Neural progenitor cell (in vitro differentiated cells): ENCODE measurements around the gene CYP26B1. TPM values are rescaled to one million over a fixed set of nuclear protein-coding genes. Genes with fewer than 3 reads are reported as not detected.

ENCODE experiments used
- DNase-seq: peaks from one replicate; pipeline ENCODE4 v3.0.0-alpha.2; 2016; ENCODE audit warnings: low spot score
- H2AFZ ChIP-seq: fragments of 200-600 bp; sonication (generic); replicated peaks from 2 replicates; pipeline ENCODE4 v1.6.1; 2016; ENCODE audit warnings: antibody characterized with exemption
- H3F3A ChIP-seq: fragments of 200-600 bp; sonication (generic); 2 replicates; pipeline ENCODE4 v1.6.1; 2016; ENCODE audit warnings: antibody characterized with exemption, low read depth
- H3K27ac ChIP-seq: fragments of 200-600 bp; sonication (generic); 2 replicates; pipeline ENCODE4 v1.5.1; 2016; ENCODE audit warnings: mild to moderate bottlenecking
- H3K27me3 ChIP-seq: fragments of 200-600 bp; sonication (generic); 2 replicates; pipeline ENCODE4 v1.6.1; 2016; ENCODE audit warnings: mild to moderate bottlenecking, moderate library complexity
- H3K36me3 ChIP-seq: fragments of 200-600 bp; sonication (generic); 2 replicates; pipeline ENCODE4 v1.5.1; 2016
- H3K4me1 ChIP-seq: fragments of 200-600 bp; sonication (generic); 2 replicates; pipeline ENCODE4 v1.6.1; 2016; ENCODE audit warnings: mixed run types
- H3K4me2 ChIP-seq: fragments of 200-600 bp; sonication (generic); 2 replicates; pipeline ENCODE4 v1.6.1; 2016
- H3K4me3 ChIP-seq: fragments of 200-600 bp; sonication (generic); 2 replicates; pipeline ENCODE4 v1.5.1; 2016
- H3K79me2 ChIP-seq: fragments of 200-600 bp; sonication (generic); 2 replicates; pipeline ENCODE4 v1.6.1; 2016; ENCODE audit warnings: low read depth
- H3K9ac ChIP-seq: fragments of 200-600 bp; sonication (generic); 2 replicates; pipeline ENCODE4 v1.6.1; 2016
- H3K9me3 ChIP-seq: fragments of 200-600 bp; sonication (generic); 2 replicates; pipeline ENCODE4 v1.5.1; 2016; ENCODE audit warnings: low read depth
- H4K20me1 ChIP-seq: fragments of 200-600 bp; sonication (generic); 2 replicates; pipeline ENCODE4 v1.6.1; 2016; ENCODE audit warnings: low read depth
- H3K27ac Mint-ChIP-seq: 3 replicates; pipeline ENCODE4 v1.8.0; 2021; ENCODE audit warnings: mixed read lengths
- H3K27me3 Mint-ChIP-seq: 2 replicates; pipeline ENCODE4 v1.8.0; 2022; ENCODE audit warnings: low read depth, mild to moderate bottlenecking, inconsistent platforms, moderate library complexity, mixed read lengths; ENCODE audit not compliant: insufficient read depth
- H3K36me3 Mint-ChIP-seq: 3 replicates; pipeline ENCODE4 v1.8.0; 2021; ENCODE audit warnings: mixed read lengths
- H3K4me1 Mint-ChIP-seq: 3 replicates; pipeline ENCODE4 v1.8.0; 2021; ENCODE audit warnings: mixed read lengths
- H3K4me3 Mint-ChIP-seq: 3 replicates; pipeline ENCODE4 v1.8.0; 2021; ENCODE audit warnings: mild to moderate bottlenecking, moderate library complexity, mixed read lengths
- H3K9me3 Mint-ChIP-seq: 3 replicates; pipeline ENCODE4 v1.8.0; 2020; ENCODE audit warnings: mixed read lengths
- EZH2 ChIP-seq: fragments of 200-600 bp; sonication (generic); IDR thresholded peaks from 2 replicates; pipeline ENCODE4 v1.6.1; 2017; ENCODE audit warnings: antibody characterized with exemption, mild to moderate bottlenecking, moderate library complexity
- EZH2phosphoT487 ChIP-seq: fragments of 200-600 bp; sonication (generic); IDR thresholded peaks from 2 replicates; pipeline ENCODE4 v1.6.1; 2017; ENCODE audit warnings: antibody characterized with exemption
- total RNA-seq: library from RNA; depleted of rRNA; stranded (reverse); fragments of >200 nt; gene quantifications from 2 replicates; pipeline ENCODE4 v1.2.3, GENCODE V29; 2015; ENCODE audit warnings: low replicate concordance
- TF ChIP-seq, protein P1 (sequence below): fragments of 200-600 bp; sonication (generic); IDR thresholded peaks from 2 replicates; pipeline ENCODE4 v1.5.1; 2017; ENCODE audit warnings: antibody characterized with exemption, mild to moderate bottlenecking

Gene CYP26B1
- total RNA-seq, 1 donor from 2014 or later: 0.21 TPM

- Mint-ChIP-seq H3K4me1 (peaks cover 2% of the 10 kb centered on the region), H3K27ac (no peak overlapping the region), H3K36me3 (no peaks in the 10 kb centered on the region), H3K27me3 (peaks cover 1% of the 10 kb centered on the region), H3K4me3 (no peak overlapping the region), H3K9me3 (no peaks in the 10 kb centered on the region)
- H3K9me3 ChIP-seq: no peaks in the 10 kb centered on the region
- H3K4me1 ChIP-seq: no peaks in the 10 kb centered on the region
- no peaks in the 10 kb centered on the region for H3K27me3 ChIP-seq
- H3K4me2 ChIP-seq: no peak overlapping the region
- H4K20me1 ChIP-seq: no peaks in the 10 kb centered on the region
- TF ChIP-seq, protein P1, sequence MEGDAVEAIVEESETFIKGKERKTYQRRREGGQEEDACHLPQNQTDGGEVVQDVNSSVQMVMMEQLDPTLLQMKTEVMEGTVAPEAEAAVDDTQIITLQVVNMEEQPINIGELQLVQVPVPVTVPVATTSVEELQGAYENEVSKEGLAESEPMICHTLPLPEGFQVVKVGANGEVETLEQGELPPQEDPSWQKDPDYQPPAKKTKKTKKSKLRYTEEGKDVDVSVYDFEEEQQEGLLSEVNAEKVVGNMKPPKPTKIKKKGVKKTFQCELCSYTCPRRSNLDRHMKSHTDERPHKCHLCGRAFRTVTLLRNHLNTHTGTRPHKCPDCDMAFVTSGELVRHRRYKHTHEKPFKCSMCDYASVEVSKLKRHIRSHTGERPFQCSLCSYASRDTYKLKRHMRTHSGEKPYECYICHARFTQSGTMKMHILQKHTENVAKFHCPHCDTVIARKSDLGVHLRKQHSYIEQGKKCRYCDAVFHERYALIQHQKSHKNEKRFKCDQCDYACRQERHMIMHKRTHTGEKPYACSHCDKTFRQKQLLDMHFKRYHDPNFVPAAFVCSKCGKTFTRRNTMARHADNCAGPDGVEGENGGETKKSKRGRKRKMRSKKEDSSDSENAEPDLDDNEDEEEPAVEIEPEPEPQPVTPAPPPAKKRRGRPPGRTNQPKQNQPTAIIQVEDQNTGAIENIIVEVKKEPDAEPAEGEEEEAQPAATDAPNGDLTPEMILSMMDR: no peak
- TF ChIP-seq EZH2 (no peak), EZH2phosphoT487 (no peak)
- no peak for DNase-seq
- no peaks in the 10 kb centered on the region for H3F3A ChIP-seq
- H3K79me2 ChIP-seq: no peaks in the 10 kb centered on the region
- no peak overlapping the region for H2AFZ ChIP-seq
- no peak overlapping the region for H3K9ac ChIP-seq
- no peak overlapping the region for H3K4me3 ChIP-seq
- no peaks in the 10 kb centered on the region for H3K36me3 ChIP-seq
- H3K27ac ChIP-seq: no peak overlapping the region
Observed at GRCh38 chr2:72098935-72099334, 48.7 kb downstream of the CYP26B1 start.

- no peaks in the 10 kb centered on the region for H3K79me2 ChIP-seq
- no peak overlapping the region for H2AFZ ChIP-seq
- Mint-ChIP-seq H3K27ac (no peak overlapping the region), H3K27me3 (peaks cover 4% of the 10 kb centered on the region), H3K4me1 (no peaks in the 10 kb centered on the region), H3K9me3 (no peaks in the 10 kb centered on the region), H3K4me3 (no peak overlapping the region), H3K36me3 (no peaks in the 10 kb centered on the region)
- no peaks in the 10 kb centered on the region for H3K36me3 ChIP-seq
- no peaks in the 10 kb centered on the region for H3K27me3 ChIP-seq
- H4K20me1 ChIP-seq: no peaks in the 10 kb centered on the region
- H3K4me1 ChIP-seq: no peaks in the 10 kb centered on the region
- H3K4me2 ChIP-seq: no peak overlapping the region
- H3F3A ChIP-seq: no peaks in the 10 kb centered on the region
- no peak for TF ChIP-seq EZH2phosphoT487
- TF ChIP-seq, protein P1: no peak
- TF ChIP-seq EZH2: no peak
- H3K9ac ChIP-seq: no peak overlapping the region
- no peak overlapping the region for H3K4me3 ChIP-seq
- H3K9me3 ChIP-seq: no peaks in the 10 kb centered on the region
- no peak for DNase-seq
- no peak overlapping the region for H3K27ac ChIP-seq
Observed at GRCh38 chr2:72097276-72097675, 50.4 kb downstream of the CYP26B1 start.

DNA sequence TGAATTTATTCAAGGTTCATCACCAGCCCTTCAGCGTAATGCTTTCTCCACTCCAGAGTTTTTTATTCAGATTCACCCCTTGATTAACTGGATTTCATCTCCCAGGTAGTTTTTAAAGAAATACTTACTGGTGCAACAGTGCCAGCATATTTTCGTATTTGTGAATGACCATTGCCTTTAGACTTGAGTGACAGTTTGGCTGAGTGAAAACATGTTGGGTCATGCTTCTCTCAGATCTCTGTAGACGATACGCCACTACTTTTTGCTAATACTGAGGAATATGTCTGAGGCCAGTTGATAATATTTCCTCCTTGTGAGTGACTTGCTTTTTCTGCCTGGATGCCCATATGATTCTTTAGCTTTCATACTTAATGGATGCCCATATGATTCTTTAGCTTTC is 51.5 kb downstream of the CYP26B1 start:
- H3K27me3 ChIP-seq: no peaks in the 10 kb centered on the region
- H3K79me2 ChIP-seq: no peaks in the 10 kb centered on the region
- no peaks in the 10 kb centered on the region for H4K20me1 ChIP-seq
- TF ChIP-seq, protein P1: no peak
- TF ChIP-seq EZH2: no peak
- no peak for TF ChIP-seq EZH2phosphoT487
- no peak overlapping the region for H3K4me2 ChIP-seq
- no peak overlapping the region for H3K27ac ChIP-seq
- H3K4me1 Mint-ChIP-seq: no peaks in the 10 kb centered on the region
- no peak overlapping the region for H3K4me3 ChIP-seq
- H2AFZ ChIP-seq: no peak overlapping the region
- H3K9me3 Mint-ChIP-seq: no peaks in the 10 kb centered on the region
- H3K4me1 ChIP-seq: no peaks in the 10 kb centered on the region
- H3K9ac ChIP-seq: no peak overlapping the region
- H3K36me3 Mint-ChIP-seq: no peaks in the 10 kb centered on the region
- H3F3A ChIP-seq: no peaks in the 10 kb centered on the region
- H3K4me3 Mint-ChIP-seq: no peak overlapping the region
- DNase-seq: no peak
- H3K27me3 Mint-ChIP-seq: peaks cover 4% of the 10 kb centered on the region
- no peak overlapping the region for H3K27ac Mint-ChIP-seq
- H3K9me3 ChIP-seq: no peaks in the 10 kb centered on the region
- no peaks in the 10 kb centered on the region for H3K36me3 ChIP-seq

DNA sequence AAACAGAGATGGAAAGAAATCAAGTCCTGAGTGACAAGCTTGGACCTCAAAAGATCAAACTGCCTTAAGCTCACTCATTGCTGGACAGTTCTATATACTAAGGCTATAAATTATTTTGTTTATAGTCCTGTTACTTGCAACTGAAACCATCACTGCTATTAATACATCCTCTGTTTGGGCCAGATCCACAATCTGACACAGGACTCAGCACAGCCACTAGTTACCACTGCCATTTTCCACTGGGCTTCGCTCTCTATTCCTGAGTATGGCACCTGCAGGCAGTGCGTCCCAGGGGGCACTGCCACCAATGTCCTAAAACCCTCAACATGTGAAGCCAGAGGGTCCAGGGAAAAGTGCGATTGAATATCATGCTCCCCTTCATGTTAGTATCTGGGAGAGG is 52.3 kb downstream of the CYP26B1 start:
- H3K9me3 Mint-ChIP-seq: no peaks in the 10 kb centered on the region
- Histone ChIP-seq H3K4me3 (no peak overlapping the region), H3K4me1 (no peaks in the 10 kb centered on the region), H4K20me1 (no peaks in the 10 kb centered on the region), H3K27ac (no peak overlapping the region), H3K79me2 (no peaks in the 10 kb centered on the region), H3K4me2 (no peak overlapping the region), H3F3A (no peaks in the 10 kb centered on the region), H3K27me3 (no peaks in the 10 kb centered on the region), H3K9me3 (no peaks in the 10 kb centered on the region), H3K9ac (no peak overlapping the region), H2AFZ (no peak overlapping the region), H3K36me3 (no peaks in the 10 kb centered on the region)
- H3K4me3 Mint-ChIP-seq: no peak overlapping the region
- peaks cover 4% of the 10 kb centered on the region for H3K27me3 Mint-ChIP-seq
- DNase-seq: no peak
- no peak overlapping the region for H3K27ac Mint-ChIP-seq
- no peaks in the 10 kb centered on the region for H3K36me3 Mint-ChIP-seq
- TF ChIP-seq EZH2phosphoT487: no peak
- TF ChIP-seq, protein P1: no peak
- TF ChIP-seq EZH2: no peak
- H3K4me1 Mint-ChIP-seq: peaks cover under 1% of the 10 kb centered on the region
